H1 (cell line): ENCODE data around the gene MYO7B. TPM values are rescaled to one million over a fixed set of nuclear protein-coding genes. Genes with fewer than 3 reads are reported as not detected.

Source experiments
- CTCF ChIA-PET: fragments of 300-600 bp; sonication (Branson Sonifier 250); formaldehyde crosslinking; loops from one replicate; lab custom pipeline; 2021; ENCODE audit not compliant: partially characterized antibody; lab: Charles Lee
- POLR2A ChIA-PET: fragments of 300-600 bp; sonication (Branson Sonifier 250); formaldehyde crosslinking; loops from one replicate; lab custom pipeline; 2021; ENCODE audit warnings: inconsistent platforms; ENCODE audit not compliant: partially characterized antibody; lab: Charles Lee
- DNase-seq, 2 experiments: peaks; one replicate each; pipeline versions ENCODE4 v3.0.0 to v3.0.0-alpha.2; 2010 to 2022; ENCODE audit warnings: low spot score in 2 of 2, low read depth in 1 of 2, mixed read lengths in 1 of 2
- FAIRE-seq: peaks from 2 replicates; lab custom pipeline; 2011; peaks lifted over from hg19 to GRCh38; lab: Jason Lieb, UNC
- H2AFZ ChIP-seq: 2 replicates; pipeline ENCODE4 v1.8.1; 2012; ENCODE audit warnings: low read length, inconsistent platforms
- H2AK5ac ChIP-seq: 2 replicates; pipeline ENCODE4 v1.6.1; 2013; ENCODE audit warnings: low read depth, low read length
- H2BK120ac ChIP-seq: replicated peaks from 2 replicates; pipeline ENCODE3; 2013; ENCODE audit warnings: low read depth, low read length, inconsistent platforms
- H2BK12ac ChIP-seq: 2 replicates; pipeline ENCODE4 v1.6.1; 2013; ENCODE audit warnings: low read depth, low read length
- H2BK15ac ChIP-seq: 2 replicates; pipeline ENCODE4 v1.6.1; 2013; ENCODE audit warnings: low read length
- H2BK20ac ChIP-seq: 2 replicates; pipeline ENCODE4 v1.6.1; 2013; ENCODE audit warnings: low read length
- H2BK5ac ChIP-seq: 2 replicates; pipeline ENCODE4 v1.6.1; 2013; ENCODE audit warnings: low read depth, low read length
- H3K14ac ChIP-seq: 2 replicates; pipeline ENCODE4 v1.6.1; 2013; ENCODE audit warnings: inconsistent platforms; ENCODE audit not compliant: insufficient read length
- H3K18ac ChIP-seq: 2 replicates; pipeline ENCODE4 v1.6.1; 2013; ENCODE audit warnings: low read length; ENCODE audit errors: extremely low read depth
- H3K23ac ChIP-seq: 2 replicates; pipeline ENCODE4 v1.6.1; 2013; ENCODE audit warnings: inconsistent platforms; ENCODE audit not compliant: insufficient read length
- H3K23me2 ChIP-seq: 2 replicates; pipeline ENCODE4 v1.6.1; 2013; ENCODE audit warnings: low read depth, low read length
- H3K27ac ChIP-seq: 2 replicates; pipeline ENCODE4 v1.6.1; 2011; ENCODE audit warnings: low read depth, low read length, inconsistent platforms
- H3K27me3 ChIP-seq, 4 experiments: replicated peaks in 1 of 4; 1 replicate in 1 of 4; 2 replicates in 3 of 4; pipeline versions ENCODE4 v1.6.1 to v1.8.1; 2011 to 2013; ENCODE audit warnings: low read length in 3 of 4, mild to moderate bottlenecking in 3 of 4, inconsistent platforms in 2 of 4, mixed read lengths in 2 of 4, moderate library complexity in 1 of 4; ENCODE audit not compliant: control insufficient read depth in 3 of 4, insufficient read depth in 3 of 4; ENCODE audit errors: extremely low read depth in 1 of 4
- H3K36me3 ChIP-seq, 4 experiments: 2 replicates each; pipeline versions ENCODE4 v1.6.1 to v1.8.1; 2011 to 2013; ENCODE audit warnings: mild to moderate bottlenecking in 4 of 4, low read length in 3 of 4, moderate library complexity in 2 of 4, control low read depth in 1 of 4, inconsistent platforms in 1 of 4; ENCODE audit not compliant: insufficient read depth in 4 of 4, control insufficient read depth in 2 of 4
- H3K4ac ChIP-seq: replicated peaks from 2 replicates; pipeline ENCODE3; 2013; ENCODE audit warnings: low read length, low read depth, mixed read lengths, inconsistent platforms; ENCODE audit not compliant: insufficient read length
- H3K4me1 ChIP-seq, 4 experiments: replicated peaks in 1 of 4; 1 replicate in 1 of 4; 2 replicates in 3 of 4; pipeline versions ENCODE4 v1.6.1 to v1.8.1; 2011 to 2013; ENCODE audit warnings: low read length in 3 of 4, inconsistent platforms in 2 of 4, mixed read lengths in 1 of 4; ENCODE audit not compliant: insufficient read depth in 4 of 4, control insufficient read depth in 3 of 4
- H3K4me2 ChIP-seq, 2 experiments: 2 replicates each; pipeline versions ENCODE4 v1.6.1 to v1.8.1; 2011 to 2013; ENCODE audit warnings: low read depth in 2 of 2, low read length in 2 of 2, control low read depth in 1 of 2, inconsistent platforms in 1 of 2, mild to moderate bottlenecking in 1 of 2; ENCODE audit not compliant: insufficient read depth in 1 of 2
- H3K4me3 ChIP-seq, 4 experiments: fragments of 200-600, 300-600 bp in 1 of 4; sonication (generic), shearing (Covaris generic), sonication (Bioruptor Twin) in 1 of 4; 2 replicates each; pipeline versions ENCODE4 v1.5.1 to v1.8.1; 2011 to 2016; ENCODE audit warnings: low read length in 4 of 4, low read depth in 3 of 4, control low read depth in 2 of 4, inconsistent platforms in 2 of 4, mild to moderate bottlenecking in 2 of 4, mixed read lengths in 1 of 4, moderate library complexity in 1 of 4; ENCODE audit not compliant: insufficient read depth in 2 of 4; ENCODE audit errors: extremely low read depth in 1 of 4
- H3K56ac ChIP-seq: replicated peaks from 2 replicates; pipeline ENCODE3; 2013; ENCODE audit warnings: low read depth, mild to moderate bottlenecking, mixed read lengths, low read length, inconsistent platforms; ENCODE audit not compliant: insufficient read length
- H3K79me1 ChIP-seq: 2 replicates; pipeline ENCODE4 v1.6.1; 2013; ENCODE audit warnings: low read depth, low read length, control low read depth
- H3K79me2 ChIP-seq, 2 experiments: 2 replicates each; pipeline versions ENCODE4 v1.6.1 to v1.8.1; 2012 to 2013; ENCODE audit warnings: low read length in 2 of 2, mild to moderate bottlenecking in 2 of 2, inconsistent platforms in 1 of 2; ENCODE audit not compliant: insufficient read depth in 2 of 2, control insufficient read depth in 1 of 2
- H3K9ac ChIP-seq, 4 experiments: replicated peaks in 1 of 4; 1 replicate in 1 of 4; 2 replicates in 3 of 4; pipeline versions ENCODE4 v1.6.1 to v1.8.1; 2011 to 2013; ENCODE audit warnings: low read depth in 3 of 4, low read length in 3 of 4, control low read depth in 2 of 4, mild to moderate bottlenecking in 2 of 4, moderate library complexity in 2 of 4, inconsistent platforms in 1 of 4; ENCODE audit errors: extremely low read depth in 1 of 4
- H3K9me3 ChIP-seq, 2 experiments: 2 replicates each; pipeline versions ENCODE4 v1.6.1 to v1.8.1; 2012 to 2013; ENCODE audit warnings: mild to moderate bottlenecking in 2 of 2, moderate library complexity in 2 of 2, control low read depth in 1 of 2, inconsistent platforms in 1 of 2, low read depth in 1 of 2, low read length in 1 of 2, mixed read lengths in 1 of 2; ENCODE audit not compliant: insufficient read depth in 2 of 2
- H4K20me1 ChIP-seq, 2 experiments: replicated peaks in 1 of 2; 2 replicates each; pipeline versions ENCODE3 to v1.8.1; 2011 to 2013; ENCODE audit warnings: inconsistent platforms in 2 of 2, low read length in 2 of 2, mild to moderate bottlenecking in 1 of 2; ENCODE audit not compliant: insufficient read depth in 2 of 2, control insufficient read depth in 1 of 2
- H4K5ac ChIP-seq: 2 replicates; pipeline ENCODE4 v1.6.1; 2013; ENCODE audit warnings: low read length, low read depth, mixed read lengths, inconsistent platforms; ENCODE audit not compliant: insufficient read length
- H4K8ac ChIP-seq: 2 replicates; pipeline ENCODE4 v1.8.0; 2013; ENCODE audit warnings: mild to moderate bottlenecking, moderate library complexity, low read length, inconsistent platforms; ENCODE audit not compliant: insufficient read depth; ENCODE audit errors: extremely low read depth
- H4K91ac ChIP-seq: replicated peaks from 2 replicates; pipeline ENCODE3; 2013; ENCODE audit warnings: low read length, mixed read lengths, inconsistent platforms; ENCODE audit not compliant: insufficient read length
- WGBS, 2 experiments: shearing (Covaris generic) in 1 of 2; methylation state at CpG; one replicate each; pipeline versions ENCODE4 v1.1.6 to v1.1.7; 2013 to 2015; ENCODE audit warnings: low lambda C conversion rate in 2 of 2, mixed read lengths in 2 of 2, inconsistent platforms in 1 of 2, low coverage in 1 of 2, missing lambda C conversion rate in 1 of 2; ENCODE audit not compliant: insufficient replicate concordance in 2 of 2, insufficient coverage in 1 of 2, insufficient read length in 1 of 2; ENCODE audit errors: extremely low coverage in 1 of 2, missing lambda C conversion rate in 1 of 2; 5-methylcytosine and 5-hydroxymethylcytosine counted together
- polyA plus RNA-seq, 7 experiments: library from polyadenylated mRNA; depleted of rRNA in 3 of 7; stranded (reverse) in 5 of 7; unstranded in 2 of 7; fragments of >200 nt in 5 of 7; fragments of 200-250 nt in 2 of 7; gene quantifications; 1 replicate in 5 of 7; 2 replicates in 1 of 7; 4 replicates in 1 of 7; pipeline versions ENCODE4 v1.2.1 to v1.2.3, GENCODE V29; 2011 to 2013; ENCODE audit warnings: missing spikeins in 2 of 7, mixed read lengths in 2 of 7
- total RNA-seq: library from RNA; stranded (reverse); fragmentation: NEBNext Ultra II Directional; extraction: Animal tissue kit (Norgen Biotek cat#: 25700); gene quantifications from 2 replicates; pipeline ENCODE4 v1.2.1, GENCODE V29; 2021

The MYO7B gene
- total and polyA plus RNA-seq, 2 of the 8 experiments (the other 6 are each of a cell fraction or from before 2014, with no cell fraction given): not detected

- Histone ChIP-seq H4K20me1 (peaks cover 0 to 1% of the 10 kb centered on the region in 2 experiments), H3K4me1 (peaks cover 0 to under 1% (median 0%) of the 10 kb centered on the region in 4 experiments; a peak in 2 of 7 replicates), H3K4ac (no peak overlapping the region), H4K8ac (no peak overlapping the region), H3K56ac (no peak overlapping the region), H3K79me1 (0 out of 2 replicates have a peak, but pooled peaks cover 3% of the 10 kb centered on the region), H3K23me2 (no peaks in the 10 kb centered on the region), H3K4me2 (no peak overlapping the region), H2BK5ac (no peak overlapping the region), H2BK12ac (no peak overlapping the region), H3K27ac (no peak overlapping the region), H3K9me3 (no peaks in the 10 kb centered on the region), H3K14ac (no peak overlapping the region), H2BK15ac (no peak overlapping the region), H3K79me2 (no peaks in the 10 kb centered on the region), H3K23ac (no peak overlapping the region), H3K4me3 (no peak overlapping the region), H4K5ac (no peak overlapping the region), H3K36me3 (no peaks in the 10 kb centered on the region), H4K91ac (no peak overlapping the region), H2AFZ (no peak overlapping the region), H3K9ac (no peak overlapping the region), H2AK5ac (no peak overlapping the region), H3K27me3 (peaks cover 0 to 2% (median 0%) of the 10 kb centered on the region in 4 experiments; a peak in 1 of 7 replicates), H2BK120ac (no peak overlapping the region), H3K18ac (no peak overlapping the region), H2BK20ac (no peak overlapping the region)
- DNase-seq (no peak), FAIRE-seq (no peak)
- 78% methylated on average over 24 of the region's 25 CpGs; no CpG with 5 or more reads in 1 of the 2 experiments for WGBS, 2 experiments
- POLR2A ChIA-PET: interaction anchor here (0.9 to 1.0 kb wide), 2 partner anchors 126 to 212 kb away, joined by 3 to 4 read pairs; partner anchors contain the start of gene IWS1
- CTCF ChIA-PET: interaction anchor here (0.6 to 13.7 kb wide), 9 partner anchors 13 to 96 kb away, joined by 3 to 160 read pairs (median 5); partner anchors contain the start of gene LIMS2
These were observed 117.4 kb downstream of the MYO7B start for GRCh38 chr2:127652786-127653357.
